HG02852 (cell line): ENCODE results near the gene CCDC107.
A peak's percentile ranks its signal among the peaks of the same experiment; 100 is the strongest.
"Not testable (repeated sequence)": the region's sequence is repeated elsewhere in the genome, so short reads cannot be mapped to it uniquely, and the experiment has no call there.

ENCODE experiments used
- ATAC-seq: cut with Tn5 transposase; IDR thresholded peaks from one replicate; pipeline ENCODE4 v1.9.1; 2021; ENCODE audit warnings: mild to moderate bottlenecking, moderate library complexity; ENCODE audit not compliant: unreplicated experiment

Gene CCDC107

DNA sequence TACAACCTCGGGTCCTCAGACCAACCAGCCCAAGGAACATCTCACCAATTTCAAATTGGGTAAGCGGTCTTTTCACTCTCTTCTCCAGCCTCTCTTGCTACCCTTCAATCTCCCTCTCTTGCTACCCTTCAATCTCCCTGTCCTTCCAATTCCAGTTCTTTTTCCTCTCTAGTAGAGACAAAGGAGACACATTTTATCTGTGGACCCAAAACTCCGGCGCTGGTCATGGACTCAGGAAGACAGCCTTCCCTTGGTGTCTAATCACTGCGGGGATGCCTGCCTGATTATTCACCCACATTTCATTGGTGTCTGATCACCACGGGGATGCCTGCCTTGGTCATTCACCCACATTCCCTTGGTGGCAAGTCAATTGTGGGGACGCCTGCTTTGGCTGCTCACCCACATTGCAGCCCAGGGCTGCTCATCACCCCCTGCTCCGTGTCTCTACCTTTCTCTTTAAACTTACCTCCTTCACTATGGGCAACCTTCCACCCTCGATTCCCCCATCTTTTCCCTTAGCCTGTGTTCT lies 20.6 kb upstream of the CCDC107 start:
- not testable (repeated sequence) for ATAC-seq

DNA sequence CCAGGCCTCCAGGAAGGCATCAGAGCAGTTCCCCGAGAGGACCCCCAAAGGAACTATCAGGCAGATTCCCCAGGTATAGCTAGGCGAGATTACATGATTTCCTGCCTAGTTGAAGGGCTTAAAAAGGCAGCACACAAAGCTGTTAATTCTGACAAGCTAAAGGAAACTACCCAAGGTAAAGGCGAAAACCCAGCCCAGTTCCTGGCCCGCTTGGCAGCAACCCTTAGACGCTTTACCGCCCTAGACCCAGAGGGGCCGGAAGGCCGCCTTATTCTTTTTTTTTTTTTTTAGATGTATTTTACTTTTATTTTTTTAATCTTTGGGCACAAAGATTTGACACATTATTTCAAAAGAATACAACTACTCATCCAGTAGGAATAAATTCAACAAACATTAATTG lies 19.3 kb upstream of the CCDC107 start:
- not testable (repeated sequence) for ATAC-seq

DNA sequence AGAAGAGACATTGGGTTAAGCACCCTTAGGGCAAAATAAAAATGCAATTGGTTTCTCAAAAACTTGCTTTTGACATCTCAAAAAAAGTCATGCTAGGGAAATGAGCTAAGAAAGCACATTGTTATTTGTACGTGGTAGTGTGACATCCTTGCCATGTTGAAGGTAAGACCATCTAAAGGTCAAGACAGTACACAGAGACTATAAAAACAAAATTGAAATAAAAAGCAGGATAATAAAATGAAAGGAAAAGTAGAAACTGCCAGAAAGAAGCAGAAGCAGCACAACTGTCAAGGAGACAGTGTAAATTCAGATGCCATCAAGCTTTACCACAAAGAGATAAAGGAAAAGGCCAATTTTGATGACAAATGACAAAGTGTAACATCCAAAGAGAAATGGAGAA lies 18.9 kb upstream of the CCDC107 start:
- not testable (repeated sequence) for ATAC-seq

DNA sequence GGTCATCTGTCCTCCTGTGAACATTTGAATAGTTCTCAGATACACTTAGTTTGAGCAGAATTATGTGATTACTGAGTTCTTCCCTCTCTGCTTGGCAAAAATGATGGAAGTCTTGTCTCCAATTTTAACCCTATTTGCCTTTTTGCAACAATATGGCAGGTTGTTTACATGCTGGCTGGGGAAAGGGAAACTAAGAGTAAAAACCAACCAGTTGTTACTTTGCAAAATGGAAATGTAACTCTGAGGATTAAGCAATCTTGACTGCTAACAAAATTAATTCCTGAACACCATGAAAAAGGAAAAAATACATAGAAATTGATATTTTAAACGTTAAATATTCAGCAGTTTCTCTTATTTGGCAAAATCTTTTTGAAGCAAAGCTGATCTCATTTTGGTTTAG lies 18.5 kb upstream of the CCDC107 start:
- ATAC-seq: no peak

DNA sequence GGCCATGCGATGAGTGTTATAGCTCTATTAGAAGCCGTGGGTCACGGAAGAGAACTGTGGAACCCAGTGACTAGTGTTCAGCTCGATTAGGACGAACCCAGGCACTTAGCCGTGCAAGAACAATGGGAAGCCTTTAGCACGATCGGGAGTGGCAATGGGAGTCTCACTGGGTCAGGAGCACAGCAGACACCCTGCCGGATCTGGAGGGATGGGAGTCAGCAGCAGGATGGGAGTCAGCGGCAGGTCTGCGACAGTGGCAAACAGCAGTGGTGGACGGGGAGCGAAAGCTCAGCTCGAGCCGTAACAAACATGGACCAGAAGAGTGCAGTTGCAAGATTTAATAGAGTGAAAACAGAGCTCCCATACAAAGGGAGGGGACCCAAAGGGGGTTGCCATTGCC lies 17.7 kb upstream of the CCDC107 start:
- not testable (repeated sequence) for ATAC-seq

DNA sequence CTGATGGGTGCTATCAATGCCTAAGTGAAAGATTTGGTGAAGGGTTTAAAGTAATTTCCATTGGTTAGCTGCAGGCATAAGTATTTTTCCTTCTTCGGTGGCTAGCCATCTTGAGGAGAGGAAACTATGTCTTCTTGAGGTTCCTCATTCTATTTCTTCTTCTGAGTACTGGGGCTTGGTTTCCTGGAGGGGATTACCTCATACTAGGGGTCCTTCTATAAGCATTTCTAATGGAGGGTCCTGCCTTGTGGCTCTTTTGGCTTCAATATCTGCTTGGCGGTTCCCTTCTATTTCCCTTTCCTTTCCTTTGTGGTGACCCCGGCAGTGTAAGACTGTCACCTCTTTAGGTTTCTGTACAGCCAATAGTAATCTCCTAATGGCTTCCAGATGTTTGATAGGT lies 16.6 kb upstream of the CCDC107 start:
- not testable (repeated sequence) for ATAC-seq

DNA sequence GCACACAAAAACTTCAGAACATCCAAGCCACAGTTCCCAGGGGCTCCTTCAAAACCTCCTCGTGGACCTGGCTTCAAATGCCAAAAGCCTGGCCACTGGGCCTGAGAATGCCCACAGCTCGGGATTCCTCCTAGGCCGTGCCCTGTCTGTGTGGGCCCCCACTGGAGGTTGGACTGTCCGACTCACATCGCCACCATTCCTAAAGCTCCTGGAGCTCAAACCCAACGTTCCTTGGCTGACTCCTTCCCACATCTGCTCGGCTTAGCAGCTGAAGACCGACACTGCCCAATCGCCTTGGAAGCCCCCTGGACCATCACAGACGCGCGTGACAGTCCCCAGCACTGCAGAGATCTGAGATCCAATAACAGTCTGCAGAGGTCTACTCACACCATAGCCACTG lies 15.0 kb upstream of the CCDC107 start:
- ATAC-seq: no peak

DNA sequence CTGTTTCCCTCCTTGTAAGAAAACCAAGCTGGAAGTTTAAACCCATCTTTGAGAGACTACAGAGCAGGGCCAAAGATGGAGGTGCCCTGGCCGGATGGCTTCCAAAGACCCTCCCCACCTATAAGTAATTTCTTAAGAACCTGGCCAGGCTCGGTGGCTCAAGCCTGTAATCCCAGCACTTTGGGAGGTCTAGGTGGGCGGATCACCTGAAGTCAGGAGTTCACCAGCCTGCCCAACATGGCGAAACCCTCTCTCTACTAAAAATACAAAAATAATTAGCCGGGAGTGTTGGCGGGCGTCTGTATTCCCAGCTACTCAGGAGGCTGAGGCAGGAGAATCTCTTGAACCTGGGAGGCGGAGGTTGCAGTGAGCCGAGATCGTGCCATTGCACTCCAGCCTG lies 12.4 kb upstream of the CCDC107 start:
- ATAC-seq: not testable (repeated sequence)

DNA sequence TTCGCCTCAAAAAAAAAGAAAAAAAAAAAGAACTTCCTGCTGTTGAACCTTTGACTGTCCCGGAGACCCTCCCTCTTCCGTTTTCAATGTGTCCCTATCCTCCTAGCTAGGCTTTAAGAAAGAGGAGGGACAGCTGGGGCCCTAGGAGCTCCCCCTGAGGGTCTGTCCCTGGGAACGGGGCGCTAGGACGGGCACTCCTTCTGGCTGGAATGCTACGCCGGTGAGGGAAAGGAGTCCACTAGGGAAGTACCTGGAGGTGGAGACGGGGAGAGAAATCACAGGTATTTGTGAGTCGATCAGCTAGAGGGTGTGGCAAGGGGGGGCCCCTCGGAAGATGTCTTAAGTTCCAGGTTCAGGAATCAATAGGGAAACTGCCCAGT lies 11.9 kb upstream of the CCDC107 start:
- no peak for ATAC-seq

DNA sequence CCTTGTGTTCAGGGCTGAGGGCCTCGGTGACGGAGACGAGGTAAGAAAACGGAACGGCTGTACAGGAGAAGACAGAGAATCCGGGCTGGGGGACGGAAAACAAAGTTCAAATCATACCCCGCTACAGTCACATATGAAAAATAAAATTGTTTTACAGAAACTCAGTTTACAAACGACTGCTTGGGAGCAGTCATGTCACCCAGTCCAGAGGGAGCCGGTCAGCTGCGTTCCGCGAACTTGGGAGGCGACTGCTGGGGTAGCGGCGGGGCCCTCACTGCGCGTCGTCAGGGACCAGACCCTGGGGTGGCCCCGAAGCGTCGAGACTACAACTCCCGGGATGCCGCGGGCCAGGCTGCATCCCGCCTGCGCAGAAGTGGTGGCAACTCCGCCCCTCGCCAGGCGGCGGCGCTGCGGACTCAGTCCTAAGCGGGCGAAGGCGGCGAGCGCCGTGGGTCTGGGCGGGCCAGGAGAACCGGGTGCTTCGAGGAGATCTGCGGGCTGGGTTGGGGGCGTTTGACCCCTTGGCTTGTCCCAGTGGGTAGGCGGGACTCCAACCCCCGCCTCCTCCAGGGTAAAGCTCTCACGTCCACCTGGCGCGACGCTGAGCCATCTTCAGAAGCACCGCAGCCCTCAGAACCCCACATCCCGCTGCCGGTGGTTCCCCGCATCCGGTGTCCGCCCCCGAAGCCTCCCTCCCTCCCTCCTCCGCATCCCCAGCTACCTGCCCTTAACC lies 11.4 kb upstream of the CCDC107 start:
- peak; percentile 76 for ATAC-seq

DNA sequence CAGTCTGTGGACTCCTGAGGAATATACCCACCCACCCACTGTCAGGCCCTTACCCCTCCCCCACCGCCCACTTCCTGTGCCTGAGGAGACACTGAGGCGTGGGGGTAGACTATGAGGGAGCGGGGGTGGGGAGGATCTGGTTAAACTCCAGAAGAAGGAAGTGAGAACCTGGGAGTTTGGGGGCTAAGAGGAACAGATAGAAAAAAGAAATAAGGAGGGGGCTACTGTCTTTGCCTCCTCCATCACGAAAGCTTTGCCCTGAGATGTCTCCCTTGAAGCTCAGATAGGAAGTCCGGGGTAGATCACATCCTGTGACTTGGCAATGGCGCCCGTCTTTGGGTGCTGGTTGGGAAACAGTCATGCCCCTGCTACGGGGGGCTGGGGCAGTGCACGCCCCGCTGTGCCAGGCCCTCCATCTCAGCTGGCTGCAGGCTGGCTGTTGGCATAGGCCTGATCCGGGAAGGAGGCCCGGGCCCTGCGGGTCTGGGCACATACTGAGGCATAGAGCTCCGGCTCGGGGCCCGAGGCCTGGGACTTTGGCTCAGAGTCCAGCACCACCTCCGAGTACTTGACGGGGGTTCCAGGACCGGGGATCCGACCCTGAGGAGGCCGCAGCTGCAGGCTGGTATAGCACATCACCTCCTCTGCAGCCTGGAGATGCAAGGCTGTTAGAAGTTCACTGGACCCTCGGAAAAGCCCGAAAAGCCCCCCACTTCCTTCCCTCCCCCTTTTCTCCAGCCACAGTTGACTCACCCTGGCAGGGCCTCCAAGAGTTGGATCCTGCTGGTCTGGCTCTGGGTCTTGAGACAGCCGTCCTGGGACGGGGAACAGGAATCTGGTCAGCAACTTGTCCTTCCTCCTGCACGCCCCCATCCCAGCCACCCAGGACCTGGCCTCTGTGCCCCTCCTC lies 8.4 kb upstream of the CCDC107 start:
- ATAC-seq: no peak

DNA sequence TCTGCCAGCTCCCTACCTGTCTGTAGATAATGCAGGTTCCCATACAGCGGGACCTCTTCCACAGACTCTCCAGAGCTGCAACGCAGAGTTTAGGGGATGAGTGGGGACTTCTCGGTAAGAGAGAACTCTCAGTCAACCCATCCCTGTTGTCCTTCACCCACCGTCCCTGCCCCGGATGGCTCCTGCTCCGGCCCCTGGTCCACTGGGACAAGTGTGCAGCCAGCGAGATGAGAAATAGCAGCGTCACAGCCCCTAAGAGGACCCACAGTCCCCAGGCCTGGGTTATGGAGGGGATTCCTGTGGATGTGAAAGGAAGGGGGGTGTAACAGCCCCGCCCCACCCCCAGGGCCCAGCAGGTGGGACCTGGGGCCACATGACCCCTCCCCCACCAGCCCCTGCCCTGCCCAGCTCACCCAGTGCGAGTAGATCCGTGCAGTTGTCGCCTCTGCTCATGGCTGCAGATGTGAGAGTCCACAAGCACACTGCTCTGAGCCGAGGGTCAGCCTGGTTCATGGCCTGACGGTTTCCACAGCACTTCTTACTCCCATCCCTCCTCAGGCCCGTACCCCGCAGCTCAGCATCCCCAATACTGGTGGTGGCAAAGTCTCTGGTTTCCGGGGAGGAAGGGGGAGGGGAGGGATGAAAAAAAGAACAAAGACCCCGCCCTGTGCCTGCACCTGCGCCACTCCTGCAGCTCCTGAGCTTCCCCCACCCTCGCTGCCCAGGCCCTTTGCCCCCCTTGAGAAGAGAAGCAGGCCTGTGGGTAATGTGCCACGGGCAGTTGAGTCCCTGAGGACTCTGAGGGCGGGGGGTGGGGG lies 7.5 kb upstream of the CCDC107 start, which contains the start of gene SIT1:
SIT1 (minus strand) TSS at position 591 of the 818 bp plus-strand sequence; CDS start at position 513, 78 bp downstream.
- ATAC-seq: no peak

DNA sequence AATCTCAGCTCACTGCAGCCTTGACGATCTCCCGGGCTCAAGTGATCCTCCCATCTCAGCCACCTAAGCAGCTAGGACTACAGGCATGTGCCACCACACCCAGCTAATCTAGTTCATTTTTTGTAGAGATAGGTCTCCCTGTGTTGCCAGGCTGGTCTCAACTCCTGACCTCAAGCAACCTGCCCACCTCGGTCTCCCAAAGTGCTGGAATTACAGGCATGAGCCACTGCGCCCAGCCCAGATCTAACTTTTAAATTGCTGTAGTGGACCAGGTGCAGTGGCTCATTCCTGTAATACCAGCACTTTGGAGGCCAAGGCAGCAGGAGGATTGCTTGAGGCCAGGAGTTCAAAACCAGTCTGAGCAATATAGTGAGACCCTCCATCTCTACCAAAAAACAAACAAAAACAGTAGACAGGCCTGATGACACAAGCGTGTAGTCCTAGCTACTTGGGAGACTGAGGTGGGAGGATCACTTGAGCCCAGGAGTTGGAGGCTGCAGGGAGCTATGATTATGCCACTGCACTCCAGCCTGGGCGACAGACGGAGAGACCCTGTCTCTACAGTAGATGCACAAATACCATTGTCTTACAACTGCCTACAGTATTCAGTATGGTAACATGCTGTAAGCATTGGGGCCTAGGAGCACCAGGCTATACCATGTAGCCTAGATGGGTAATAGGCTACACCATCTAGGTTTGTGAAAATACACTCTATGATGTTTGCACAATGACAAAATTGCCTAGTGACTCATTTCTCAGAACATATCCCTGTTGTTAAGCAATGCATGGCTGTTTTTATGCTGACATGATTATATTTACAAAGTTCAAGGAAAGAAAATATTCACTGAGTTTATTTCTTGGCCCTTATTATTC lies 5.9 kb upstream of the CCDC107 start:
- ATAC-seq: no peak

DNA sequence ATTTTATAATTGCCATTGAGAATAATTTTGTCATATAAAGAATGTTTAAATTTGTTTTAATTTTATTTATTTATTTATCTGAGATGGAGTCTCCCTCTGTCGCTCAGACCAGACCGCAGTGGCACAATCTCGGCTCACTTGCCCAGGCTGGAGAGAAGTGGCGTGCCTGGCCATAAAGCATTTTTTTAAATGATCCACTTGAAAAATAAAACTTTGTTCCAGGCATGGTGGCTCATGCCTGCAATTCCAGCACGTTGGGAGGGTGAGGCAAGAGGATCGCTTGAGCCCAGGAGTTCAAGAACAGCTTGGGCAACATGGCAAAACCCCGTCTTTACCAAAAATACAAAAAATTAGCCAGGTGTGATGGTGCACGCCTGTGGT lies 5.3 kb upstream of the CCDC107 start:
- ATAC-seq: no peak

DNA sequence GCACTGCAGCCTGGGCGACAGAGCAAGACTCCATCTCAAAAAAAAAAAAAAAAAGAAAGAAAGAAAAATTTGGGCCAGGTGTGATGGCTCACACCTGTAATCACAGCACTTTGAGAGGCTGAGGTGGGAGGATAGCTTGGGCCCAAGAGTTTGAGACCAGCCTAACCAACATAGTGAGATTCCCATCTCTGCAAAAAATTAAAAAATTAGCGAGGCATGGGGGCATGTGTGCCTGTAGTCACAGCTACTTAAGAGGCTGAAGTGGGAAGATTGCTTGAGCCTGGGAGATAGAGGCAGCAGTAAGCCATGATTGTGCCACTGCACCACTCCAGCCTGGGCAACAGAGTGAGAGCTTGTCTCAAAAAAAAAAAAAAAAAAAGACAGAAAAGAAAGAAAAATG lies 4.5 kb upstream of the CCDC107 start:
- no peak for ATAC-seq

DNA sequence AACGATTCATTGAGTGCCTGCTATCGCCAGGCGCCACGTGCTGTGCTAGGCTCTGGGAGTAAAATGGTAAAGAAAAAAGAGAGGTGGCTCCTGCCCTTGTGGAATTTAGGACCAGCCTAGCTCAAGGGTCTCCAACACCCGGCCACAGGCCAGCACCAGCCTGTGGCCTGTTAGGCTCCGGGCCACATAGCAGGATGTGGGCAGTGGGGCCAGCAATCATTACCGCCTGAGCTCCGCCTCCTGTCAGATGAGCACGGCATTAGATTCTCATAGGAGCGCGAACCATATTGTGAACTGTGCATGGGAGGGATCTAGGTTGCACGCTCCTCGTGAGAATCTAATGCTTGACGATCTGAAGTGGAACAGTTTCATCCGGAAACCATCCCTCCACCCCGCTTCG lies 1.7 kb upstream of the CCDC107 start:
- ATAC-seq: no peak

DNA sequence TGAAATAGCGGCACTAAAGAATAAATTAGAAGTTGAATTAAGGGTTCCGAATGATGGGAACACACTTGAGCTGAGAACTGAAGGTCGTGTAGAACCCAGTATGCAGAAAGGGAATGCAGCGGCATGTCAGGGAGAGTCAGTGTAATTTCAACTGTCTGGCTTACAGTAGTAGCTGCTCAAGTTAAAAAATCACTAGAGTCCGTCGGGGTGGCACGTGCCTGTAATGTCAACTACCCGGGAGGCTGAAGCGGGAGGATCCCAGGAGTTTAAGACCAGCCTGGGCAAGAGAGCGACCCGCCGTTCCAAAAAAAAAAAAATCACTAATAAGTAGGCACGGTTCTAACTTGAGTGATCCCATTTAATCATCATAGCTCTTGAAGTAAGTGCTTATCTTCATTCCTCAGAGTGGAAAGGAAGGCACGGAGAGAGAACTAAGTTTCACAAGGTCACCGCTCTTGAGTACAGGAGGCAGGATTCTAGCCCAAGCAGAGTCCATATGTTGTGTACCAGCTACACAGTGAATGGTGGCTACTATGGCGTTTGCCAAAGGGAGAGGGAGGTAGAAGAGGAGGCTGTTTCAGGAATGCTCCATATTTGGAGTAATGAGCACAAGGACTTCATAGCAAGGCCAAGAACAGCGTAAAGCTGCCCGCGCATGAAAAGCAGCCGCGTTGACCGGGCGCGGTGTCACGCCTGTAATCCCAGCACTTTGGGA lies 1.1 kb upstream of the CCDC107 start:
- no peak for ATAC-seq

DNA sequence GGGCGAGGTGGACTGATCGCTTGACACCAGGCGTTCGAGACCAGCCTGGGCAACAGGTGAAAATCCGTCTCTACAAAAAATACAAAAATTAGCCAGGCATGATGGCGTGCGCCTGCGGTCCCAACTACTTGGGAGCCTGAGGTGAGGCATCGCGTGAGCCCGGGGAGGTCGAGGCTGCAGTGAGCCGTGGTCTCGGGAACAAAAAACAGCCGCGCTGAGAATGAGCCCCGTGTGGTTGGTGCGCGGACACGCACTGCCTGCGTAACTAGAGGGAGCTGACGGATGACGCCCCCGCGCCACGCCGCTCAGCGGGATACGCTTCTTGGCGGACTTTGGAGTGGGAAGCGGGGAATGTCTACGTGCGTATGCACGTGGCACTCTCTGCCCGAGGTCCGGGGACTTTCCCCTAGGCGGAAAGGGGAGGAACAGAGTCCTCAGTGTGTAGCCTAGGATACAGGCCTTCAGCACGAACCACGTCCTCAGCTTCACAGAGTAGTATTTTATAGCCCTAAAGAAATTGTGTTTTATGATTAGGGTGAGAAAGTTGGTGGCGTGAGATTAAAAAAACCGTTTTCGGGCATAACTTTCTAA lies 451 bp upstream of the CCDC107 start, which contains the start of gene RMRP:
RMRP (minus strand) TSS at position 474 of the 591 bp plus-strand sequence.
- ATAC-seq: peak; percentile 84

DNA sequence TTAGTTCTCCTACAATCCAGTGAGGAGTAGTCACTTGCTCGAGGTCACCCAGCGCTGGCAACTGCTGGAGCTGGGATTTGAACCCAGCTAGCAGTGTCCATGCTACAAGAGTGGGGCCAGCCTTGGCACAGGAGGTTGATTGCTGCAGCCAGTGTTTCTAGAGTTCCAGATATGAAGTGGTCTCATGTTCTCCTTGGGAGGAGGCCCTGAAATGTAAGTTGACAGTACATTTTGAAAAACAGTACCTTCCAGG lies 802 bp downstream of the CCDC107 start:
- peak; percentile 4 for ATAC-seq
